Activated CD4-positive, alpha-beta T cell treated with anti-CD3 and anti-CD28 coated beads, Interleukin-2, amount 10 ng/mL, durations not matched to agents 7 days and 5 days (primary cell): ENCODE measurements around the gene TBC1D22B. TPM values are rescaled to one million over a fixed set of nuclear protein-coding genes. Genes with fewer than 3 reads are reported as not detected.

ENCODE experiments used
- CTCF ChIA-PET: fragments of 350-600 bp; sonication (Branson Sonifier 250); formaldehyde crosslinking; loops from one replicate; lab custom pipeline; 2021; ENCODE audit warnings: antibody characterized with exemption; lab: Charles Lee
- POLR2A ChIA-PET: fragments of 350-600 bp; sonication (Branson Sonifier 250); formaldehyde crosslinking; loops from one replicate; lab custom pipeline; 2021; ENCODE audit warnings: antibody characterized with exemption; lab: Charles Lee
- DNase-seq: peaks from one replicate; pipeline ENCODE4 v3.0.0-alpha.2; 2020
- H3K27ac Mint-ChIP-seq: one replicate; pipeline ENCODE4 v1.8.0; 2021; ENCODE audit warnings: mild to moderate bottlenecking, moderate library complexity, mixed read lengths
- H3K27me3 Mint-ChIP-seq: one replicate; pipeline ENCODE4 v1.8.0; 2021; ENCODE audit warnings: mixed read lengths
- H3K36me3 Mint-ChIP-seq: one replicate; pipeline ENCODE4 v1.8.0; 2021; ENCODE audit warnings: low read depth, mixed read lengths
- H3K4me1 Mint-ChIP-seq: one replicate; pipeline ENCODE4 v1.8.0; 2021; ENCODE audit warnings: mixed read lengths
- H3K4me3 Mint-ChIP-seq: one replicate; pipeline ENCODE4 v1.8.0; 2021; ENCODE audit warnings: mild to moderate bottlenecking, moderate library complexity, mixed read lengths
- H3K9me3 Mint-ChIP-seq: one replicate; pipeline ENCODE4 v1.8.0; 2021; ENCODE audit warnings: mixed read lengths
- total RNA-seq, 2 experiments: library from RNA; stranded (reverse); gene quantifications; one replicate each; pipeline ENCODE4 v1.2.3, GENCODE V29; 2021

The TBC1D22B gene, protein sequence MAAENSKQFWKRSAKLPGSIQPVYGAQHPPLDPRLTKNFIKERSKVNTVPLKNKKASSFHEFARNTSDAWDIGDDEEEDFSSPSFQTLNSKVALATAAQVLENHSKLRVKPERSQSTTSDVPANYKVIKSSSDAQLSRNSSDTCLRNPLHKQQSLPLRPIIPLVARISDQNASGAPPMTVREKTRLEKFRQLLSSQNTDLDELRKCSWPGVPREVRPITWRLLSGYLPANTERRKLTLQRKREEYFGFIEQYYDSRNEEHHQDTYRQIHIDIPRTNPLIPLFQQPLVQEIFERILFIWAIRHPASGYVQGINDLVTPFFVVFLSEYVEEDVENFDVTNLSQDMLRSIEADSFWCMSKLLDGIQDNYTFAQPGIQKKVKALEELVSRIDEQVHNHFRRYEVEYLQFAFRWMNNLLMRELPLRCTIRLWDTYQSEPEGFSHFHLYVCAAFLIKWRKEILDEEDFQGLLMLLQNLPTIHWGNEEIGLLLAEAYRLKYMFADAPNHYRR
- total RNA-seq, result 10 to 100 TPM; 15.3 to 16.6 TPM

DNA sequence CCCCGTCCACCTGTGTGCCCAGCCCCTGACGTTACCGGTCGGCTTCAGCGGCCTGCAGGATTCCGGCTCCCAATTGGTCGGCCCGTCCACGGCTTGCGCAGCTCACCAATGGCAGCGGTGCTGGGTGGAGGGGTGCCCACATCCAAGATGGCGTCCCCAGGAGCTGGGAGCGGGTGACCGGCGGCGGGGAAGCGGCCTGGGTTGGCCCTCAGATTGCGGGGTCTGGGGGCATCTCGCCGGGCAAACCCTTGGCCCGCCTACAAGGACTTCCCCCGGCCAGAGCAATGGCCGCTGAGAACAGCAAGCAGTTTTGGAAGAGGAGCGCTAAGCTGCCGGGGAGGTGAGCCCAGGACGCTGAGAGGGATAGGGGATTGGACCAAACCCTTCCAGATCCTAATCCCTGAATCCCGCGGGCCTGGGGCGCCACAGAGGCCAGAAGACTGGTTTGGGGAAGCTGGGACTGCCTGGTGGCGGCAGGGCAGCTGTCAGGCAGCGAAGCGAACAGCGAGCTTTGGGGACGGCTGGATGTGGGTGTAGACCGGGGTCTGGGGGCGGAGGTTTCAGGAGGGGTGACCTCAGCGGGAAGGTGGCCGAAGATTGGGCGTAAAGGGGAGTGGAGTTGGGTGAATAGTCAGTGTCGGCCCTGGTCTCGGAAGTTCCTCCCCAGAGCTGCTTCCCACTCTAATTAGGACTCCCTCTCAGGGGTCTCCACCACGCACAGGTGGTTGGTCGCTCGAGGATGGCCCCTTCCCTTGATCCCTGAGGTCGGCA is at the start of gene TBC1D22B, which contains the start of gene TMEM217:
Gene TBC1D22B (plus strand): TSS at position 139 of the 771 bp plus-strand sequence. CDS start 146 bp downstream, at position 285.
Gene TMEM217 (minus strand): TSS at position 511 of the 771 bp plus-strand sequence. CDS start 39,114 bp downstream, outside the sequence.
- POLR2A ChIA-PET, result interaction anchor here (1.2 kb wide), 1 partner anchor 48 kb away, joined by 3 read pairs; no protein-coding TSS in a partner anchor

DNA sequence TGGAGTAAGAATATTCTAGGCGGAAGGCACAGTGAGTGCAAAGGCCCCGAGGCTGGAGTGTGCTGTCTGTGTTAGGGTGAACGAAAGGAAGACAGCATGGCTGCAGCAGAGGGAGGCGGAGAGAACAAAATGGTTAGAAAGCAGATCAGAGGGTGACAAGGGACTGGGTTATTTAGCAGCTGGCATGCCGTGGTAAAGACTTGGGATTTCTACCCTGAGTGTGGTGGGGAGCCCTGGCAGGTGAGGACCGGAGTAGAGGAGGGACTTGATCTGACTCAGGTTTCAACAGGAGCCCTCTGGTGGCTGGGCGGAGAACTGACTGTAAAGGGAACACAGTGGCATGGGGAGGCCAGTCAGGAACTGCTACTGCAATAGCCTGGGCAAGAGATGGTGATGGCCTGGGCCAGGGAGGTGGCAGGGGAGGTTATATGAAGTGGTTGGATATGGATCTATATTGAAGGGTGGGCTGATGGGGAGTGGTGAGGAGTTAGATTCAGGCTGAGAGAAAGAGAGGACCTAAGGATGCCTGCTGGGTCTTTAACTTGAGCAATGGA is 49.6 kb upstream of the TBC1D22B start:
- ChIA-PET POLR2A (interaction anchor here (0.6 kb wide), 1 partner anchor 21 kb away, joined by 4 read pairs; no protein-coding TSS in a partner anchor), CTCF (interaction anchor here (0.6 to 14.4 kb wide), 13 partner anchors 8 to 732 kb away, joined by 3 to 482 read pairs (median 5); partner anchors contain the start of genes C6orf89 and PIM1)
- H3K27ac Mint-ChIP-seq, result peak overlapping the region; percentile 86
- peak overlapping the region; percentile 6 for H3K4me3 Mint-ChIP-seq
- H3K4me1 Mint-ChIP-seq, result peaks cover 76% of the 10 kb centered on the region
- DNase-seq, result peak; percentile 93
- H3K27me3 Mint-ChIP-seq, result no peaks in the 10 kb centered on the region
- H3K36me3 Mint-ChIP-seq, result peaks cover 6% of the 10 kb centered on the region
- H3K9me3 Mint-ChIP-seq, result no peaks in the 10 kb centered on the region

More for the DNA sequence above, at the start of gene TBC1D22B, which contains the start of gene TMEM217:
- CTCF ChIA-PET, result interaction anchor here (0.6 to 2.0 kb wide), 10 partner anchors 9 to 344 kb away, joined by 3 to 5 read pairs (median 4); no protein-coding TSS in a partner anchor
- H3K9me3 Mint-ChIP-seq, result no peaks in the 10 kb centered on the region
- peak within 1 kb of the TSS; percentile 88 for H3K27ac Mint-ChIP-seq
- peaks cover 10% of the 10 kb centered on the region for H3K36me3 Mint-ChIP-seq
- H3K27me3 Mint-ChIP-seq, result no peaks in the 10 kb centered on the region
- peaks cover 48% of the 10 kb centered on the region for H3K4me1 Mint-ChIP-seq
- H3K4me3 Mint-ChIP-seq, result peak within 1 kb of the TSS; percentile 87
- DNase-seq, result peak; percentile 97

DNA sequence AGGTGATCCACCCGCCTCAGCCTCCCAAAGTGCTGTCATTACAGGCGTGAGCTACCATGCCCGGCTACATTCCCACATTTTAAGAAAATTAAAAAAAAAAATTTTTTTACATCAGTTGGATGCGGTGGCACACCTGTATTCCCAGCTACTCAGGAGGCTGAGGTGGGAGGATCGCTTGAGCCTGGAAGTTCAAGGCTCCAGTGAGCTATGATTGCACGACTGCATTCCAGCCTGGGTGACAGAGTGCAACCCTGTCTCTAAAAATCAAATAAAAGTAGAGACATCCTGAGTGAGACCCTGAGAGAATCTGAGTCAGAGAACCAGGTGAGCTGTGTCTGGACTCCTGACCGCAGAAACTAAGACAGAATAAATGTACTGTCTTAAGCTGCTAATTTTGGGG is 48.8 kb upstream of the TBC1D22B start:
- POLR2A ChIA-PET, result interaction anchor here (0.6 to 2.3 kb wide), 4 partner anchors 32 to 187 kb away, joined by 4 to 22 read pairs (median 9); no protein-coding TSS in a partner anchor
- DNase-seq, result no peak
- CTCF ChIA-PET, result interaction anchor here (0.6 to 14.4 kb wide), 18 partner anchors 8 to 443 kb away, joined by 3 to 482 read pairs (median 6); partner anchors contain the start of genes C6orf89 and PIM1
- H3K4me1 Mint-ChIP-seq, result peaks cover 68% of the 10 kb centered on the region
- H3K9me3 Mint-ChIP-seq, result no peaks in the 10 kb centered on the region
- H3K36me3 Mint-ChIP-seq, result peaks cover 6% of the 10 kb centered on the region
- H3K4me3 Mint-ChIP-seq, result no peak overlapping the region
- H3K27ac Mint-ChIP-seq, result peak overlapping the region; percentile 89
- no peaks in the 10 kb centered on the region for H3K27me3 Mint-ChIP-seq

DNA sequence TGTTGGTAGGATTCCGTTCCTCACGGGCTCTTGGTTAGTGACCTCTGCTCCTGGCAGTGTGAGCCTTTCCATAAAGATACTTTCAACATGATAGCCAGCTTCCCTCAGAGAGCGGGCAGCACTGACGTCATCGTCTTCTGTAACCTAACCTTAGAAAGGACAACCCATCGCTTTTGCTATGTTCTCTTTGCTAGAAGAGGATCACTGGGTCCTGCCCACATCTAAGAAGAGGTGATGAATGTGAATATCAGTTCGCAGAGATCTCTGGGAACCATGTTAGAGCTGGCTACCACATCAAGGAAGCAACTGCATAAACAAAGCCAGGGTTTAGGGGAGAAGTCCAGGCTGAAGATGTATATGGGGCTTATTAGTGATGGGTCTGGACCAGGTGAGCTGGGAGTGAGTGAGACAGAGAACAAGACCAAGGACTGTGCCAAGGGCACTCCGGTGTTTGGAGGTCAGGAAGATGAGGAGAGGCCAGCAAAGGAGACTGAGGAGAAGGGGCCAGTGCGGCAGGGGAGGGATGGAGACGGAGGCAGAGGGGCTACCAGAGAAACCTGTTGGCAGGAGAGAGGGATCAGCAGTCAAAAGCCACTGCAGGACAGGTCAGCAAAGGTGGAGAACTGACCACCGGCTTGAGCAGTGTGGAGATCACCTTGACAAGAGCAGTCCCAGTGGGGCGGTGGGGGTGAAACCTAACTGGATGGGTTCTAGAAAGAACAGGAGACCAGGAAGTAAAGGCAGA is 47.9 kb upstream of the TBC1D22B start:
- Mint-ChIP-seq H3K27ac (peak overlapping the region; percentile 89), H3K36me3 (peaks cover 6% of the 10 kb centered on the region), H3K4me3 (peak overlapping the region; percentile 35), H3K27me3 (no peaks in the 10 kb centered on the region), H3K4me1 (peaks cover 62% of the 10 kb centered on the region), H3K9me3 (no peaks in the 10 kb centered on the region)
- ChIA-PET POLR2A (interaction anchor here (0.6 to 2.3 kb wide), 8 partner anchors 33 to 191 kb away, joined by 3 to 22 read pairs (median 7); partner anchors contain the start of genes TBC1D22B and TMEM217), CTCF (interaction anchor here (0.6 to 14.4 kb wide), 40 partner anchors 8 to 450 kb away, joined by 3 to 482 read pairs (median 5); partner anchors contain the start of genes C6orf89, PIM1 and PPIL1)
- DNase-seq, result peak; percentile 77

DNA sequence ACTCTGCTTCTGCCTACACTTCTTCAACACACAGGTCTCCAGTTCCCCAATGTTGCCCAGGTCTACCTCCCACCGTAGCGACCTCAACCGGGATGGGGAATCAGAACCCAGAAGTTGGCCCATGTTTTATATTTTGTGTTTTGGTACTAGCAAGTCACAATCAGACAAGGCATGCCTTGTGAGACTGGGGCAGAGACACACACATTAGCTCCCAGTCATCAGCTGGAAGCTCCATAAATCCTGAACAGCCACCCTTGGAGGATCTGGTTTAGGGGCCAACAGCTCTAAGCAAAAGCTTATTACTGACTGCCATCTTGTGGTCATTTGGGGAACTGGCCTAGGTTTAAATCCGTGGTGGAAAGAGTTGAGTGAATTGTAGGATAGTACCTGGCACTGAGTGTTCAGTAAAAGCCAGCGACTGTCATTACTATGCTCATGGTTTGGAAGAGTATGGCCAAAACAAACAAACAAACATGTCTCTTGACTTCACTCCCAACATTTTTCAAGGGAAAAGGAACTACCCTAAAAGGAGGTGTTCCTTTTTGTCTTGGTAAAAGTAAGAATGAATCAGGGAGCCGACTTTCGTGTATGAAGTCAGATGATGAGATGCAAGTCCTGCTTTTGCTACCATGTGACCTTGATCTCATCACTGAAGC is 47.1 kb upstream of the TBC1D22B start:
- Mint-ChIP-seq H3K27ac (peak overlapping the region; percentile 89), H3K27me3 (no peaks in the 10 kb centered on the region), H3K9me3 (no peaks in the 10 kb centered on the region), H3K4me1 (peaks cover 59% of the 10 kb centered on the region), H3K4me3 (no peak overlapping the region), H3K36me3 (peaks cover 6% of the 10 kb centered on the region)
- ChIA-PET POLR2A (interaction anchor here (0.6 to 2.3 kb wide), 6 partner anchors 38 to 192 kb away, joined by 3 to 22 read pairs (median 8); partner anchors contain the start of genes TBC1D22B and TMEM217), CTCF (interaction anchor here (0.6 to 14.4 kb wide), 34 partner anchors 9 to 451 kb away, joined by 3 to 482 read pairs (median 5); partner anchors contain the start of genes C6orf89, PIM1 and PPIL1)
- DNase-seq, result peak; percentile 86

DNA sequence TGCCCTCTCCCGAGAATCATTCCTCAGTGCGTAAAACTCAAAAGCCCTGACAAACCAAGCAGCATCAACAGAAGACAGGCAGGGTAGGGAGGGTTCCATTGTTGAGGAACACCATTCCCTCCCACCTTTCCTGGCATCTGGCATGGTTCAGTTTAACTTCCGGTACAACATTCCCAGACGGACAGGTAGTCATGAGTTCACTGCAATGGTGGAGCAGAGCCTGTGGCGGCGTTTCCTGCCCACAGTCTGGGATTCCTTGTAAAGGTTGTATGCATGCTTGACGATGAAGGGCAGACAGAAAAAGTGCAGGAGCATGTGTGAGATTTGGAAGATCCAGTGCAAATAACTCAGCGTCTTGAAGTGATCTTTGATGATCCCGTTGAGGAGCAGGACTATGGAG is 45.3 kb upstream of the TBC1D22B start:
- no peaks in the 10 kb centered on the region for H3K9me3 Mint-ChIP-seq
- H3K4me1 Mint-ChIP-seq, result peaks cover 42% of the 10 kb centered on the region
- no peak for DNase-seq
- peaks cover 3% of the 10 kb centered on the region for H3K36me3 Mint-ChIP-seq
- H3K27me3 Mint-ChIP-seq, result no peaks in the 10 kb centered on the region
- no peak overlapping the region for H3K27ac Mint-ChIP-seq
- POLR2A ChIA-PET, result no interaction called here
- CTCF ChIA-PET, result interaction anchor here (1.1 to 14.4 kb wide), 10 partner anchors 7 to 453 kb away, joined by 3 to 482 read pairs (median 4); no protein-coding TSS in a partner anchor
- H3K4me3 Mint-ChIP-seq, result no peak overlapping the region

DNA sequence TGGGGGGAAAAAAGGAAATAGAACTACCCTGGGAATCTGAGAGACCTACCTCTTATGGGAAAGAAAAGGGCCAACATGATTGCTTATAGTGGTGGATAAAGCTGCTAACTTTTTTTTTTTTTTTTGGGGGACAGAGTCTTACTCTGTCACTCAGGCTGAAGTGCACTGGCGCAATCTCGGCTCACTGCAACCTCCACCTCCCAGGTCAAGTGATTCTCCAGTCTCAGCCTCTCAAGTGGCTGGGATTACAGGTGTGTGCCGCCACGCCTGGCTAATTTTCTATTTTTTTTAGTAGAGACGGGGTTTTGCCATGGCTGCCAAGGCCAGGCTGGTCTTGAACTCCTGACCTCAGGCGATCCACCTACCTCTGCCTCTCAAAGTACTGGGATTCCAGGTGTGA is 39.5 kb upstream of the TBC1D22B start:
- H3K27ac Mint-ChIP-seq, result no peak overlapping the region
- H3K4me1 Mint-ChIP-seq, result peaks cover 35% of the 10 kb centered on the region
- ChIA-PET POLR2A (no interaction called here), CTCF (interaction anchor here (0.9 to 14.4 kb wide), 2 partner anchors 20 to 195 kb away, joined by 3 to 482 read pairs; no protein-coding TSS in a partner anchor)
- H3K4me3 Mint-ChIP-seq, result no peak overlapping the region
- no peaks in the 10 kb centered on the region for H3K9me3 Mint-ChIP-seq
- no peaks in the 10 kb centered on the region for H3K27me3 Mint-ChIP-seq
- no peaks in the 10 kb centered on the region for H3K36me3 Mint-ChIP-seq
- no peak for DNase-seq

DNA sequence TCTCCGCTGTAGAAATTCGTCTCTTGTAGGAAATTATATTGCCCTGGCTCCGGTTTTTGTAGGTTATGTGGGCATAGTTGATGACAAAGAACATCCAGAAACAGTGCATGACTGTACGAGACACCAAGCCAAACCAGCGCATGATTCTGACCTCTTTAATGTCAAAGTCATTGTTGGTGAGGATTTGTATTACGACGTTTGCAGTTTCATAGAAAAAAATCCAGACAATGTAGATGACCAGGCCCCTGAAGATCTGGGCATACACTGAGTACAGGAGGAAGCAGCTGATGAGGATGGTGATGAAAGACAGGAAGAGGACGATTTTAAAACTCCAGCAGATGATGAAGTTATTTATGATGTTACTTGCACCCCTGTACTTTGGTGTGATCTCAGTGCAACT is 39.1 kb upstream of the TBC1D22B start:
- Mint-ChIP-seq H3K27me3 (no peaks in the 10 kb centered on the region), H3K4me3 (no peak overlapping the region), H3K4me1 (peaks cover 37% of the 10 kb centered on the region), H3K27ac (no peak overlapping the region), H3K9me3 (no peaks in the 10 kb centered on the region), H3K36me3 (no peaks in the 10 kb centered on the region)
- ChIA-PET CTCF (interaction anchor here (1.8 to 14.4 kb wide), 2 partner anchors 196 to 197 kb away, joined by 4 to 482 read pairs; no protein-coding TSS in a partner anchor), POLR2A (no interaction called here)
- DNase-seq, result no peak

DNA sequence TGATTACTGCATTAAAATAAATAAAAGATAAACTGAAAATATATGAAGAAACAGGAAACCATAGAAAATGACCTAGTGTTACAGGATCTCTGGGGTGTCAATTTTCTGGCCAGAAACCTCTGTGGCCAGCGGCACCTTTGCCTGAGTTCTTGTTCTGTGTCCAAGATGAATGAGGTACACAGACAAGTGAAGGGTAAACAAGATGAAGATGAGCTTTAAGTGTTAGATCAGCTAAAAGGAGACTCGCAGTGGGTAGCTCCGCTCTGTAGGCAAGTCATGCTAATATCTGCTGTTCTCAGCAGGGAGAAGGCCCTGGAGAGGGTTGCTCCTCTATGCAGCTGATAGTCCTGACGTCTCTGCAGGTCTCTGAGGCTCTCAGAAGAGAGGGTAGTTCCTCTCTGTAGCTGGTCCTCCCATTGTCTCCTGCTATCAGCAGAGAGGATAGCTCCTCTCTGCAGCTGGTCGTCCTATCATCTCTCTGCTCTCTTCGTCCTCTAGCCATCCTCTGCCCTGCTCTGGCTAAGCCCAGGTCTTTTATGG is 35.9 kb upstream of the TBC1D22B start:
- POLR2A ChIA-PET, result no interaction called here
- H3K27ac Mint-ChIP-seq, result peak overlapping the region; percentile 47
- no peak for DNase-seq
- H3K27me3 Mint-ChIP-seq, result no peaks in the 10 kb centered on the region
- peak overlapping the region; percentile 69 for H3K4me3 Mint-ChIP-seq
- CTCF ChIA-PET, result interaction anchor here (0.9 to 4.9 kb wide), 7 partner anchors 9 to 200 kb away, joined by 3 to 34 read pairs (median 3); no protein-coding TSS in a partner anchor
- no peaks in the 10 kb centered on the region for H3K36me3 Mint-ChIP-seq
- H3K4me1 Mint-ChIP-seq, result peaks cover 35% of the 10 kb centered on the region
- no peaks in the 10 kb centered on the region for H3K9me3 Mint-ChIP-seq
